ENCODE measurements around the gene SMCO1. TPM values are rescaled to one million over a fixed set of nuclear protein-coding genes. Genes with fewer than 3 reads are reported as not detected.
"Not testable (repeated sequence)": the region's sequence is repeated elsewhere in the genome, so short reads cannot be mapped to it uniquely, and the experiment has no call there.

SMCO1 gene
- total and polyA plus RNA-seq, 2 experiments from 2014 or later = 0.45 to 2.3 TPM

- H3K27me3 ChIP-seq = no peaks in the 10 kb centered on the region
- no peak overlapping the region for H3K27ac ChIP-seq
- H3K4me3 ChIP-seq = no peak overlapping the region
- H3K4me1 ChIP-seq (ENCODE audit: low read depth) = no peaks in the 10 kb centered on the region
- TF ChIP-seq CTCF (IDR thresholded peaks at IDR 0.05; ENCODE audit: low read depth, low read length) = no peak
- DNase-seq (ENCODE audit: low read depth in 1 of 2, low spot score in 1 of 2) = no peak
- no peaks in the 10 kb centered on the region for H3K9me3 ChIP-seq (ENCODE audit: low read depth)
- no peaks in the 10 kb centered on the region for H3K36me3 ChIP-seq
These were observed 40.1 kb upstream of the SMCO1 start for GRCh38 chr3:196555295-196555694.

- no peaks in the 10 kb centered on the region for H3K36me3 ChIP-seq
- no peak overlapping the region for H3K27ac ChIP-seq
- no peak for TF ChIP-seq CTCF (IDR thresholded peaks at IDR 0.05; ENCODE audit: low read depth, low read length)
- no peak overlapping the region for H3K4me3 ChIP-seq
- no peaks in the 10 kb centered on the region for H3K4me1 ChIP-seq (ENCODE audit: low read depth)
- no peaks in the 10 kb centered on the region for H3K9me3 ChIP-seq (ENCODE audit: low read depth)
- no peaks in the 10 kb centered on the region for H3K27me3 ChIP-seq
- DNase-seq (ENCODE audit: low read depth in 1 of 2, low spot score in 1 of 2) = no peak
These were observed 39.1 kb upstream of the SMCO1 start for GRCh38 chr3:196554205-196554604.

GRCh38 chr3:196553551-196553950 is 38.4 kb upstream of the SMCO1 start:
- DNase-seq (ENCODE audit: low read depth in 1 of 2, low spot score in 1 of 2) = no peak
- H3K36me3 ChIP-seq = no peaks in the 10 kb centered on the region
- H3K4me1 ChIP-seq (ENCODE audit: low read depth) = no peaks in the 10 kb centered on the region
- no peaks in the 10 kb centered on the region for H3K9me3 ChIP-seq (ENCODE audit: low read depth)
- no peak overlapping the region for H3K27ac ChIP-seq
- H3K4me3 ChIP-seq = no peak overlapping the region
- no peaks in the 10 kb centered on the region for H3K27me3 ChIP-seq
- no peak for TF ChIP-seq CTCF (IDR thresholded peaks at IDR 0.05; ENCODE audit: low read depth, low read length)

- Histone ChIP-seq H3K36me3 (no peaks in the 10 kb centered on the region), H3K27me3 (no peaks in the 10 kb centered on the region), H3K4me3 (no peak overlapping the region), H3K9me3 (ENCODE audit: low read depth) (no peaks in the 10 kb centered on the region), H3K4me1 (ENCODE audit: low read depth) (no peaks in the 10 kb centered on the region), H3K27ac (no peak overlapping the region)
- DNase-seq (ENCODE audit: low read depth in 1 of 2, low spot score in 1 of 2) = no peak
- TF ChIP-seq CTCF (IDR thresholded peaks at IDR 0.05; ENCODE audit: low read depth, low read length) = no peak
These were observed 37.1 kb upstream of the SMCO1 start for GRCh38 chr3:196552253-196552652.

GRCh38 chr3:196550172-196550571 is 35.0 kb upstream of the SMCO1 start:
- not testable (repeated sequence) for H3K9me3 ChIP-seq (ENCODE audit: low read depth); H3K27ac ChIP-seq

GRCh38 chr3:196549312-196549711 is 34.2 kb upstream of the SMCO1 start:
- not testable (repeated sequence) for H3K27me3 ChIP-seq; H3K4me3 ChIP-seq; H3K36me3 ChIP-seq; H3K9me3 ChIP-seq (ENCODE audit: low read depth); H3K4me1 ChIP-seq (ENCODE audit: low read depth); H3K27ac ChIP-seq; DNase-seq (ENCODE audit: low read depth in 1 of 2, low spot score in 1 of 2)

More at GRCh38 chr3:196550172-196550571, 35.0 kb upstream of the SMCO1 start:
- not testable (repeated sequence) for H3K27me3 ChIP-seq; H3K4me3 ChIP-seq; DNase-seq (ENCODE audit: low read depth in 1 of 2, low spot score in 1 of 2); H3K4me1 ChIP-seq (ENCODE audit: low read depth); H3K36me3 ChIP-seq

- no peaks in the 10 kb centered on the region for H3K4me1 ChIP-seq (ENCODE audit: low read depth)
- H3K4me3 ChIP-seq = no peak overlapping the region
- TF ChIP-seq CTCF (IDR thresholded peaks at IDR 0.05; ENCODE audit: low read depth, low read length) = no peak
- H3K27me3 ChIP-seq = no peaks in the 10 kb centered on the region
- H3K36me3 ChIP-seq = no peaks in the 10 kb centered on the region
- H3K27ac ChIP-seq = no peak overlapping the region
- DNase-seq (ENCODE audit: low read depth in 1 of 2, low spot score in 1 of 2) = no peak
- no peaks in the 10 kb centered on the region for H3K9me3 ChIP-seq (ENCODE audit: low read depth)
These were observed 31.9 kb upstream of the SMCO1 start for GRCh38 chr3:196547067-196547466.

All from cardiac muscle cell (in vitro differentiated cells and primary cell).